Ectodermal cell (in vitro differentiated cells): Measurements from ENCODE around the gene SLC24A4.

ENCODE experiments used
- H3K27ac ChIP-seq: 2 replicates; pipeline ENCODE4 v1.7.0; 2013; ENCODE audit warnings: mild to moderate bottlenecking, low read depth, low read length; ENCODE audit not compliant: insufficient read depth, poor library complexity, severe bottlenecking
- H3K27me3 ChIP-seq: 2 replicates; pipeline ENCODE4 v1.7.0; 2013; ENCODE audit warnings: mild to moderate bottlenecking, low read length; ENCODE audit not compliant: insufficient read depth, control insufficient read depth, poor library complexity, severe bottlenecking
- H3K36me3 ChIP-seq: one replicate; pipeline ENCODE4 v1.7.0; 2013; ENCODE audit warnings: low read length; ENCODE audit not compliant: control insufficient read depth, insufficient read depth
- H3K4me1 ChIP-seq: one replicate; pipeline ENCODE4 v1.7.0; 2013; ENCODE audit warnings: low read length; ENCODE audit not compliant: control insufficient read depth, insufficient read depth
- H3K4me3 ChIP-seq: 2 replicates; pipeline ENCODE4 v1.7.0; 2013; ENCODE audit warnings: low read depth, low read length, control low read depth; ENCODE audit not compliant: insufficient read depth
- H3K9me3 ChIP-seq: 2 replicates; pipeline ENCODE4 v1.7.0; 2013; ENCODE audit warnings: mild to moderate bottlenecking, low read length, moderate library complexity; ENCODE audit not compliant: control insufficient read depth
- WGBS, 2 experiments: methylation state at CpG; one replicate each; pipeline ENCODE4 v1.1.7; 2013; ENCODE audit warnings: missing lambda C conversion rate in 2 of 2; 5-methylcytosine and 5-hydroxymethylcytosine counted together

SLC24A4 gene

GRCh38 chr14:92292673-92293072 lies 30.3 kb upstream of the SLC24A4 start:
- H3K9me3 ChIP-seq = no peaks in the 10 kb centered on the region
- H3K27ac ChIP-seq = no peak overlapping the region
- WGBS, 2 experiments = 93 to 96% methylated on average over 2 of the region's 2 CpGs
- H3K36me3 ChIP-seq = no peaks in the 10 kb centered on the region
- H3K4me3 ChIP-seq = no peak overlapping the region
- no peaks in the 10 kb centered on the region for H3K27me3 ChIP-seq
- H3K4me1 ChIP-seq = no peaks in the 10 kb centered on the region

DNA sequence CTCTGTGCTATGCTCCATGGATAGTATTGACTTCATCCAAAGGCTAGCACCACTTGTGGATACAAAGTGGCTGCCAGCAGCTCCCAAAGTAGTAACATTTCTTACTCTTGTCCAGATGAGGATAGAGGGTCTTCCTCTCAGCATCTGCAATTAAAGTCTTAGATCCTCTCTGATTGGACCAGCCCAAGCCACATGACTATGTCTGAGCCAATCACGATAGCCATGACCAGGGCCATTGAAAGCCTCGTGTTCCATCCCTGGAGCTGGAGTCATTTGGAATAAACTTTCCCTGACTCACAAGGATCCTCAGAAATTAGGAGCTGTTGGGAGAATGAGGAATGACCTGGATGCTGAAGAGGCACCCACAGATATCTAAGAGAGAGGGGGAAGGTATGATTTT lies 28.5 kb upstream of the SLC24A4 start:
- WGBS, 2 experiments = 92 to 93% methylated on average over 2 of the region's 2 CpGs

GRCh38 chr14:92297818-92298595 lies 25.0 kb upstream of the SLC24A4 start:
- 89 to 90% methylated on average over 4 to 5 of the region's 6 CpGs for WGBS, 2 experiments
- H3K36me3 ChIP-seq = no peaks in the 10 kb centered on the region
- H3K27ac ChIP-seq = no peak overlapping the region
- H3K9me3 ChIP-seq = no peaks in the 10 kb centered on the region
- H3K27me3 ChIP-seq = no peaks in the 10 kb centered on the region
- H3K4me3 ChIP-seq = no peak overlapping the region
- H3K4me1 ChIP-seq = no peaks in the 10 kb centered on the region

More for the DNA sequence above, 28.5 kb upstream of the SLC24A4 start:
- Histone ChIP-seq H3K4me1 (no peaks in the 10 kb centered on the region), H3K27me3 (no peaks in the 10 kb centered on the region), H3K4me3 (no peak overlapping the region), H3K27ac (no peak overlapping the region), H3K9me3 (no peaks in the 10 kb centered on the region), H3K36me3 (no peaks in the 10 kb centered on the region)

- Histone ChIP-seq H3K4me1 (no peaks in the 10 kb centered on the region), H3K27me3 (no peaks in the 10 kb centered on the region), H3K36me3 (no peaks in the 10 kb centered on the region), H3K4me3 (no peak overlapping the region), H3K9me3 (no peaks in the 10 kb centered on the region), H3K27ac (no peak overlapping the region)
- WGBS, 2 experiments = 90 to 91% methylated on average over 5 of the region's 5 CpGs
Measured at GRCh38 chr14:92302481-92302880, 20.5 kb upstream of the SLC24A4 start.

DNA sequence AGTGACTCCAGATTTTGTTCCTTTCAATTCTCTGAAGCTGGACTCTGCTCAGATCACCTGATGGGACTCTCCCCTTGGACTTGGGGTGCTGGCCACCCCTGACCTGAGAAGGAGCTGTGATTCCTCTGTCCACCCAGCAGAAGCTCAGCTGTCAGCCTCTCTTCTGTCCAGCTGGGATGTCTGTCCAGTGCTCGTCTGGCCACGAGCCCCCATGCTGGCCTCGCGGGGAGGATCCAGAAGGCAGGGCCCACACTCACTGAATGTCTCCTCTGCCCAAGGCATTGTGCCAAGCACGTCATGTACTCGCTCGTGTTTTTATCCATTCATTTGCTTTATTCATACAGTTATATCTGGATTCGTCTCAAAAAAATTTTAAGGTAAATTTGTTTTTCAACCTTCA lies 14.2 kb upstream of the SLC24A4 start:
- WGBS, 2 experiments = 89 to 92% methylated on average over 8 of the region's 8 CpGs
- Histone ChIP-seq H3K27me3 (no peaks in the 10 kb centered on the region), H3K4me1 (no peaks in the 10 kb centered on the region), H3K9me3 (no peaks in the 10 kb centered on the region), H3K4me3 (no peak overlapping the region), H3K36me3 (no peaks in the 10 kb centered on the region), H3K27ac (no peak overlapping the region)

DNA sequence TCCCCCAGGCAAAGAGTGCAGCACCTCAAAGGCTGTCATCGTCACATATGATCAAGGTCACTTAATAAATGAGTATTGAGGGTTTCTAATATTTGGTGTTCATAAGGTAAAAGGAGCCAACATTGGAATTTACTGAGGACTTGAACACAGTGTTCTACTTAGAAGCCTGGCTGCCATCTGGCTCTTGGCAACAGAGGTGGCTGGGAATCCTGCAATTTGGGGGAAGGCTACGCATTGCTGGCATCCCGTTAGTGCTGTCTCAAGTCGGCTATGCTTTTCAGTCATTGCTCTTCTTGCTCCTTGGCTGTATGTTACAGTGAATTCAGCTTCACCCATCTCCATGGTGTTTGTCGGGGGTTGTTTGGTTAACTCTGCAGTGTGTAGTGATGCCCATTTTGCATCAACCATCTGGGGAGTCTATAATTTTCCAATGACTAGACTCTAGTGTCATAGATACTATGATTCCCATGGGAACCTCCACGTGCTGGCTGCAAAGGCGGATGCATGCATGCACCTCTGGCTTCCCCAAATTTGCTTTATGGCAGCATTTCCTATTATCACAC lies 12.9 kb upstream of the SLC24A4 start:
- Histone ChIP-seq H3K36me3 (no peaks in the 10 kb centered on the region), H3K4me1 (no peaks in the 10 kb centered on the region), H3K27ac (no peak overlapping the region), H3K9me3 (no peaks in the 10 kb centered on the region), H3K4me3 (no peak overlapping the region), H3K27me3 (no peaks in the 10 kb centered on the region)
- WGBS, 2 experiments = 77 to 81% methylated on average over 7 of the region's 7 CpGs

DNA sequence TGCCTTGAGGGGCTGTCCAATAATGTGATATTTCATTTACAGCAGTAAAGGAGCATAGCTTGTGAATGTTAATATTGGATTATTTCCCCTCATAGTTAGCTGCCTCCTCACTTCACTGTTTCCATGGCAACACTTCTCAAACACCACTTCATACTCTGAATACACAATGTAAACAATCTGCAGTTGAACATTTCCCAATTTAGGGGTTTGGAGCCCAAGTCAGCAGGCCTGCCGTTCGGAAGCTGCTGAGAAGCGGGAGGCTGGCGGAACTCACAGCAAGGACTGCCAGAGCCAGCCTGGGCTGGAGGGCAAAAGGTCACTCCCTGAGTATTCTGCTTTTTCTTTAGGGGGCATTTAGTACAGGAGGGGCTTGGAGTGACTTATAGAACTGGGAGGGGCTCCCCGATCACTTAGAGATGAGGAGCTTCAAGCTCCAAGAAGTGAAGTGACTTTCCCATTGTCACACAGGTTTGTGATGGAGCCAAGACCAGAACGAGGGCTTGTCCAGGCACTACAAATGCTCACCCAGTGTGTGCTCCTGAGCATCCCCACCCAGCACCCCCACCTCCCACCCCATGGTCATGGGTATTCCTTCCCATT lies 12.1 kb upstream of the SLC24A4 start:
- Histone ChIP-seq H3K27me3 (no peaks in the 10 kb centered on the region), H3K27ac (no peak overlapping the region), H3K4me3 (no peak overlapping the region), H3K36me3 (no peaks in the 10 kb centered on the region), H3K9me3 (no peaks in the 10 kb centered on the region), H3K4me1 (no peaks in the 10 kb centered on the region)
- WGBS, 2 experiments = 80 to 83% methylated on average over 6 of the region's 6 CpGs

- H3K27ac ChIP-seq = no peak overlapping the region
- no peaks in the 10 kb centered on the region for H3K36me3 ChIP-seq
- 93 to 100% methylated on average over 1 of the region's 1 CpG for WGBS, 2 experiments
- no peaks in the 10 kb centered on the region for H3K4me1 ChIP-seq
- no peak overlapping the region for H3K4me3 ChIP-seq
- H3K27me3 ChIP-seq = peaks cover 8% of the 10 kb centered on the region
- no peaks in the 10 kb centered on the region for H3K9me3 ChIP-seq
Measured at GRCh38 chr14:92314182-92314581, 8.8 kb upstream of the SLC24A4 start.

GRCh38 chr14:92315050-92315805 lies 7.7 kb upstream of the SLC24A4 start:
- H3K36me3 ChIP-seq = no peaks in the 10 kb centered on the region
- H3K4me1 ChIP-seq = no peaks in the 10 kb centered on the region
- peaks cover 15% of the 10 kb centered on the region for H3K27me3 ChIP-seq
- WGBS, 2 experiments = 88 to 89% methylated on average over 11 of the region's 11 CpGs
- H3K9me3 ChIP-seq = no peaks in the 10 kb centered on the region
- no peak overlapping the region for H3K27ac ChIP-seq
- no peak overlapping the region for H3K4me3 ChIP-seq

DNA sequence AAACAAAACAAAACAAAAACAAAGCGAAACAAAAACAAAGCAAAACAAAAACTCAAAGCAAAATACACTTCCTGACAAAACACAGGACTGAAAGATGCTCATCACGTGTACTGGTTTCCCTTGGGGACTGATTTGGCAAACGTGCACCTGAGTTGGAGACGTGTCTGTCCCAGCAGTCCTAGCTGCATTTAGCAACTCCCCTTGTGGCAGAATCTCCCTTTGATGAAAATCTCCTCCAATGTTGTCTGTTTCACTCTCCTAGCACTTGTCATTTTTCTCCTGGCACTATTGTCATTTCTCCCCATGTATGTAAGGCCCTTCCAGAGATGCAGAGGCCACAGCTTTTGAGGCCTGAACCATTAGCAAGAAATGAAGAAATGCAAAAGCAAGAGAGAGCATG lies 6.8 kb upstream of the SLC24A4 start:
- H3K27me3 ChIP-seq = peaks cover 24% of the 10 kb centered on the region
- no peaks in the 10 kb centered on the region for H3K36me3 ChIP-seq
- 66% methylated on average over 4 of the region's 4 CpGs for WGBS, 2 experiments
- H3K4me3 ChIP-seq = no peak overlapping the region
- H3K9me3 ChIP-seq = no peaks in the 10 kb centered on the region
- no peaks in the 10 kb centered on the region for H3K4me1 ChIP-seq
- H3K27ac ChIP-seq = no peak overlapping the region
